Stimulated activated CD8-positive, alpha-beta memory T cell treated with anti-CD3 and anti-CD28 coated beads, Interleukin-4, amount 100 ng/mL, for 24 hours (primary cell): ENCODE measurements around the gene LARP4B.

Source experiments
- DNase-seq: peaks from one replicate; pipeline ENCODE4 v3.0.0-alpha.2; 2020; ENCODE audit warnings: low read depth

The LARP4B gene

GRCh38 chr10:924524-924859 is 7.0 kb downstream of the LARP4B start:
- DNase-seq, result no peak

GRCh38 chr10:923844-924523 is 7.5 kb downstream of the LARP4B start:
- DNase-seq, result no peak

GRCh38 chr10:921471-922414 is 9.8 kb downstream of the LARP4B start:
- DNase-seq, result no peak

GRCh38 chr10:920450-920849 is 11.1 kb downstream of the LARP4B start:
- no peak for DNase-seq

GRCh38 chr10:919481-919880 is 12.0 kb downstream of the LARP4B start:
- DNase-seq, result no peak

- DNase-seq, result no peak
These were observed 13.5 kb downstream of the LARP4B start for GRCh38 chr10:917999-918398.

- no peak for DNase-seq
These were observed 14.1 kb downstream of the LARP4B start for GRCh38 chr10:917416-917720.

- no peak for DNase-seq
These were observed 14.6 kb downstream of the LARP4B start for GRCh38 chr10:916716-917415.

- no peak for DNase-seq
These were observed 21.7 kb downstream of the LARP4B start for GRCh38 chr10:909831-910230.

GRCh38 chr10:905972-906371 is 25.5 kb downstream of the LARP4B start:
- no peak for DNase-seq

- no peak for DNase-seq
These were observed 26.0 kb downstream of the LARP4B start for GRCh38 chr10:905503-905902.

GRCh38 chr10:904403-904802 is 27.1 kb downstream of the LARP4B start:
- DNase-seq, result no peak

- no peak for DNase-seq
These were observed 33.4 kb downstream of the LARP4B start for GRCh38 chr10:898141-898540.

- DNase-seq, result no peak
These were observed 34.5 kb downstream of the LARP4B start for GRCh38 chr10:896982-897381.

- no peak for DNase-seq
These were observed 36.2 kb downstream of the LARP4B start for GRCh38 chr10:895324-895723.

- DNase-seq, result no peak
These were observed 52.6 kb downstream of the LARP4B start for GRCh38 chr10:878895-879294.

- no peak for DNase-seq
These were observed 53.2 kb downstream of the LARP4B start for GRCh38 chr10:878333-878759.

- no peak for DNase-seq
These were observed 55.1 kb downstream of the LARP4B start for GRCh38 chr10:876438-876837.

- DNase-seq, result no peak
These were observed 58.5 kb downstream of the LARP4B start for GRCh38 chr10:873020-873419.

GRCh38 chr10:871951-872403 is 59.5 kb downstream of the LARP4B start:
- no peak for DNase-seq

- no peak for DNase-seq
These were observed 60.8 kb downstream of the LARP4B start for GRCh38 chr10:870564-871166.

- no peak for DNase-seq
These were observed 62.3 kb downstream of the LARP4B start for GRCh38 chr10:869171-869570.

- DNase-seq, result no peak
These were observed 63.7 kb downstream of the LARP4B start for GRCh38 chr10:867807-868206.
